ENCODE results near the gene IFT52.

IFT52 gene, protein sequence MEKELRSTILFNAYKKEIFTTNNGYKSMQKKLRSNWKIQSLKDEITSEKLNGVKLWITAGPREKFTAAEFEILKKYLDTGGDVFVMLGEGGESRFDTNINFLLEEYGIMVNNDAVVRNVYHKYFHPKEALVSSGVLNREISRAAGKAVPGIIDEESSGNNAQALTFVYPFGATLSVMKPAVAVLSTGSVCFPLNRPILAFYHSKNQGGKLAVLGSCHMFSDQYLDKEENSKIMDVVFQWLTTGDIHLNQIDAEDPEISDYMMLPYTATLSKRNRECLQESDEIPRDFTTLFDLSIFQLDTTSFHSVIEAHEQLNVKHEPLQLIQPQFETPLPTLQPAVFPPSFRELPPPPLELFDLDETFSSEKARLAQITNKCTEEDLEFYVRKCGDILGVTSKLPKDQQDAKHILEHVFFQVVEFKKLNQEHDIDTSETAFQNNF

GRCh38 chr20:43590392-43591303 lies at the start of gene IFT52:
IFT52 (plus strand) TSS chr20:43590937; CDS start chr20:43594699, 3,762 bp downstream.
- DNase-seq, result peak; percentile 90

DNA sequence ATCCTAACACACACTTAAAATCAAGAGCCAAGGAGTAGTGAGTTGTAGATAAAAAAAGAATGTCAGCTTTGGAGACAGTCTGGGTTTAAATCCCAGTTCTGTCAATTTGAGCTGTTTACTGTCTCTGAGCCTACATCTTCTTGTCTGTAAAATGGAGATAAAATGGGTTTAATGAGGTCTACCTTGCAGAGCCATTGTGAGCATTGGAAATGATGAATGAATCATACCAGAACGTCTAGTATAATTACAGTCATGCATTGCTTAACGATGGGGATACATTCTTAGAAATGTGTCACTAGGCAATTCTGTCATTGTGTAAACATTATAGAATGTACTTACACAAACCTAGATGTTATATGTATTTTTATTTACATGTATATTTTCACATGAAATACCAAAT lies 49.5 kb upstream of the IFT52 start:
- no peak for DNase-seq

DNA sequence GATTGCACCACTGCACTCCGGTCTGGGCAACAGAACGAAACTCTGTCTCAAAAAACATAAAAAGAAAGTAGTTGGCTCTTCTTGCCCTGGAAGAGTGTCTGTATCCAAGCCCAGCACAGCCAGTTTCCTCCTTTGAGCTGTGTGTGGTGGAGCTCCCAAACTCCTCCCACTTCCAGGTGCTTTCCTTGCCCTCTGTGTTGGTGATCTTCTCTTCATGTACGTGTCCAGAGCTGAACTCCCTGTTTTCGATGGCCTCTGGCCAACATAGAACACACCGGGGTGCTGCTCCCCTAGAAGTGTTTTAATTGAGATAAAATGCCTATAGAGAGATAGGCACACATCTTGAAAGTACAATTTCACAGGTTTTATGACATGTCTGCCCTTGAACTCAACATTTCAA lies 48.6 kb upstream of the IFT52 start:
- no peak for DNase-seq

- no peak for DNase-seq
These were observed 48.1 kb upstream of the IFT52 start for GRCh38 chr20:43542674-43543073.

DNA sequence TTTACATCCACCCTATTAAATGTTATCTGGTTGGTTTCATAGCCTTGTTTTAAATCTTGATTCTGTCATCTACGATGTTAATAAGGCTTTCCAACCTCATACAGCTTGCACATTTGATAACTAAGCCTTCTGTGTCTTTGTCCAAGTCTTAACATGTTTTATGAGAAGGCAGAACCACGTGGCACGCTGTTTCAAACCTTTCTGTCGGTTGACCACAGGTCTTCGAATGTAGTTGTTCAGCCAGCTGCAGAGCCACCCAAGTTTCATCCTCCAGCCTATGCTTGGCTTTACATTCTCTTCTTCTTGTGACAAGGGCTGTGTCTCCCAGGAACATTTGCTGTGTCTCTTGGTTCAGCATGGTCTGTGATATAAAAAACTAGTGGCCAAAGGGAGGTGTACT lies 47.6 kb upstream of the IFT52 start:
- no peak for DNase-seq

- no peak for DNase-seq
These were observed 46.2 kb upstream of the IFT52 start for GRCh38 chr20:43544501-43544900.

GRCh38 chr20:43545837-43546578 lies 44.7 kb upstream of the IFT52 start:
- no peak for DNase-seq

- no peak for DNase-seq
These were observed 42.4 kb upstream of the IFT52 start for GRCh38 chr20:43548273-43548880.

DNA sequence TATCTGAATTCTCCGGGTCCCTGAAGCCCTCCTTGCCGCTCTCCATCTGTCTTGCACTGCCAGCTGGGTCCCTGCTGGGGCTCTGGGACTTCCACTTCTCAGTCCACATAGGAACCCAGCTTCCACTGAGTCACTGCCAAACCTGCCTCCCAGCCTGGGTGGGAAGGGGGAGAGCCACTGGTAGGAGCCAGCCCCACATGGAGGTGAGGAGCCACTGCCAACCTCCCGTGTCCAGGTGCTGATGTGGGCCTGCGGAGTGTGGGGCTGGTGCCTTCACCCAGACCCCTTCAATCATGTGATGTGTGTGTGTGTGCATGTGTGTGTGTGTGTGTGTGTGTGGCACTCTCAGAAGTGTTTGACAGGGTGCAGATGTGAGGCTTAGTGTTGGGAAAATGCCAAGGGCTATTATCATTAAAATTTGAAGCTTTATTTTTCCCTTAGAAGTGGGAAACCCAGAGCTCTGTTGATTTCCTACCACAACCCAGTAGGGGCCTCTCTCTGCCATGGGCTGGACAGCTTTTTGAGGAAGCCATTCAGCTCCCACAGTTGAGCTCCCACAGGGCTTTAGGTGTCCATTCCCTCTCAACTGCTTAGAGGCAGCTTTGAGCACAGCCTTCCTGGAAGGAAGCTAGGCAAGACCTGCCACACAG lies 41.2 kb upstream of the IFT52 start:
- DNase-seq, result no peak

GRCh38 chr20:43550456-43550855 lies 40.3 kb upstream of the IFT52 start:
- DNase-seq, result no peak

DNA sequence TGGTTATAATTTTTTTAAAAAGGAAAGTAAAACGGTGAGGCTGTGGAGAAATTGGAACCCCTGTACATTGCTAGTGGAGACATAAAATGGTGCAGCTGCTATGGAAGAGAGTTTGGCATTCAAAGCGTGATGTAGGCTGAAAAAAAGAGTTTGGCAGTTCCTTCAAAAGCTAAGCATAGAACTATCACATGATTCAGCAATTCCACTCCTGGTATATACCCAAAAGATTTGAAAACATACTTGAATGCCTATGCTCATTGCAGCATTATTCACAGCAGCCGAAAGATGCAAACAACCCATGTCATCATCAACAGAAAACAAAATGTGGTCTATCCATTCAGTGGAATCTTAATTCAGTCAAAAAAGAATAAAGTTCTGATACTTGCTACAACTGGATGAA lies 36.4 kb upstream of the IFT52 start:
- no peak for DNase-seq

DNA sequence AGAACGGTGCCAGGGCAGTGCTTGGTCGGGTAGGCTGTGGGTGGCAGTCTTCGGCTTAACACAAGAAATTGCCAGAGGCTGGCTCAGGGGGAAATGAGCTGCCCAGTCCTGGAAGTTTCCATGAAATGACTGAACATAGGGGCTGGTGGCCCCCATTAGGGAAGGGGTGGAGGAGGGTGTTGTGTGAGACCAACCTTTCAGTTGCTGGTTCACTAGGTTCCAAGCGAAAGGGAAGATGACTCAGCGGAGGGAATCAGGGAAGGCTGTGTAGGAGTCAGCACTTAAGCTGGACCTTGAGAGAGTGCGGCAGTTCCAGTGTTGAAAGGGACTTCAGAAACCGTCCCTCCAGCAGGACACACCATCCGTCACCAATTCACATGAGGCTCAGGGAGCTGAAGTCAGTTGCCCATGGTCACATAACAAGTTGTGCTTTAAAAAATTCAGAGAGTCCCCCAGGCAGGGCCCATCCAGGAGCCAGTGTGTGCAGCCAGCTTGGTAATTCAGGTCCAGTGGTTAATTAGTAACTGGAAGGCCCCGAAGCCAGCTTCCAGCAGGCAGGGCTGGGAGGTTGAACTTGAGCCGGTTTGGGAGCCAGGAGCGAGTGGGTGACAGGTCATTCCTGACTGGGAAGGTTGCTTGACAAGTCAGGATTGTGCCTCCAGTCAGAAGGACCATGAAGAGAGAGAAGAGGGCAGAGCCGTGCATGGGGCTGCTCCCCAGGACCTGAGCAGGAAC lies 32.2 kb upstream of the IFT52 start, which contains the start of gene SGK2:
SGK2 (plus strand) TSS at position 616 of the 735 bp plus-strand sequence. CDS start 7,469 bp downstream, outside the sequence.
- no peak for DNase-seq

GRCh38 chr20:43559147-43559987 lies 31.4 kb upstream of the IFT52 start:
- DNase-seq, result no peak

GRCh38 chr20:43560974-43561373 lies 29.8 kb upstream of the IFT52 start:
- no peak for DNase-seq

DNA sequence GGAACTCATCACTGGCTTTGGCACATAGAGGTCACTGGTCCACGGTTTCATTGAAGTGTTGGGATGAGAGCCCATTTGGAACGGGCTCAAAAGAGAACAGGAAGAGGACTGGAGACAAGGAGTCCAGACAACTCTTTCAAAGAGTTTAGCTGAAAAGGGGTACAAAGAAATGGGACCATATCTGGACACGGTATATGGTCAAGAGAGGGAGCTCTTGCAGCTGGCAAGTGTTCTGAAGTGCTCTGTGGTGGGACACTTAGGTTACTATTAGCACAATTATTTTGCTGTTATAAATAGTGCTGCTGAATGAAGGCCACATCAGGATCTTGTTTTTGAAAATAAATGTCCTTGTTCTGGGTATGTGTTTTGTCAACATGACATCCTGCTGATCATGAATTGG lies 27.3 kb upstream of the IFT52 start:
- no peak for DNase-seq

DNA sequence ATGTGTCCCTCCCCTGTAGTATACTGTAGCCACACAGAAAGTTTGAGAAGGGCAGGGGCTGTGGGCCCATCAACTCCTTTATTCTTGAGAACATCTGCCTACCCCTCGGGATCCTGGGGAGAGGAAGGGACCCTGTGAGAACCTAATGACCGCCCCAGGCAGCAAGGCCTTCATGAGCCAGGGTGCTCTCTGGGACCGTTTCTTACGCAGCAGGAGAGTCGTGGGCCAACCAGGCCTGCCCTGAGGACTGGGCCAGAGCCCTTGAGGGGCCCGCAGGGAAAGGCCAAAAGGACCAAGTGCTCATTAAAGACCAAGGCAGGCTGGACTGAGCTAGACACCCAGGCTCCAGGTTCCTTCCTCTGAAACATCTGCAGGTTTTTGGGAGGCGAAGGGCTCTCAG lies 26.7 kb upstream of the IFT52 start:
- no peak for DNase-seq

- DNase-seq, result no peak
These were observed 26.3 kb upstream of the IFT52 start for GRCh38 chr20:43564455-43564854.

DNA sequence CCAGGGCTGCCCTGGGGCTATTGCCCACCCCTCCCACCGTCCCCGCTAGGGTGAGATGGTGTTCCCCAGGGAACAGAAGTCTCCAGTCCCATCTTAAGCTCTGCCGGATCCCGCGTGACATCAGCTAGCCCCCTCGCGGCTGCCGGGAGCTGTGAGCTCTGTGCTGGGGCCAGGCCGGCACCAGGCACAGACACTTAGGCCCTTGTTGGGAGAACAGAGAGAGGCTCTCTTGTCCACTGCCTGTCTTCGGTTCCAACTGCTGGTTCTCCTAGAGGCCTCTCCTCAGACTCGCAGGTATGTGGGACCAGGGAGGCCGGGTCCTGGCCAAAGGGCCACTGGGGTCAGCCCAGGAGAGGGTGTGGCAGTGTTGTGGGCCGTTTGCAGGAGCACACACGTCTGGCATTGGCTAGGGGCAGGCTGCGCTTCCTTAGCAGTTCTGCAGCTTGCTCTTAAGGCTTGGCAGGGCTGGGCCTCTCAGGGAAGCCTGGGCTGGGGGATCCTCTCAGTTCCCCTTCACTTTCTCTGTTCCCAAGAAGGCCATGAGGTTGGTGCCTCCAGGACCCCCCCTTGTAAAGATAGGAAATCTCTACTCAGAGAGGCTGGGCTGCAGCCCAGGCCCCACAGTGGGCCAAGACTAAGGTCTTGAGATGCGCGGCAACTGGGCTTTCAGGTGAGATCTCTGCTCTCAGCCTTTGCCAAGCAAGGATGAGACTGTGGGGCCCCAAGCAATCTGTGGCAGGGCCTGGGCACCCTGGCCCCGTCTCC lies 25.6 kb upstream of the IFT52 start:
- no peak for DNase-seq

GRCh38 chr20:43565758-43566104 lies 25.0 kb upstream of the IFT52 start:
- DNase-seq, result no peak

DNA sequence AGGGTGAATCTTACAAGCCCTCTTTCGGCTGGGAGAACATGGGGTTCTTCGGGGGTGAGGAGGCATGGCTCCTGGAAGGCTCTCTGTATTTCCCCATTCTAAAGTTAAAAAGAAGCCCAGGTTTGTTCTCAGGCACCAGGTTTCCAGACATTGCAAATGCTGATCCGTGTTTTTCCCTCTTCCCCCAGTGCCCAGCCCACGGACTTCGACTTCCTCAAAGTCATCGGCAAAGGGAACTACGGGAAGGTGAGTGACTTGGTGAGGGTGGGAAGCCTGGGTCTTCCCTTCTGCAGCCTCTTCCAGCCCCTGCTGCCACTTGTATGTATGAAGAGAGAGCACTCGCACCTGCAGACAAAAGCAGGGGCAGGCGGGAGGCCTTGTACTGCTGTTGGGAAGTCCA lies 23.3 kb upstream of the IFT52 start:
- no peak for DNase-seq

All from NCI-H510A (cell line).